Pancreas (tissue), 10 donors: ENCODE results near the gene CGN. TPM values are rescaled to one million over a fixed set of nuclear protein-coding genes. Genes with fewer than 3 reads are reported as not detected.

Experiments
- ATAC-seq, 4 donors: fragments of 200-7000 bp; cut with Tn5 transposase; one replicate each; pipeline versions ENCODE4 v1.8.0 to v1.9.1; 2020; ENCODE audit warnings: mild to moderate bottlenecking in 4 of 4, moderate library complexity in 4 of 4
- DNase-seq, 6 donors: peaks; one replicate each; pipeline ENCODE4 v3.0.0-alpha.2; 2020
- FAIRE-seq: peaks from 2 replicates; lab custom pipeline; 2012; peaks lifted over from hg19 to GRCh38; lab: Jason Lieb, UNC
- H3K27ac ChIP-seq, 4 donors: fragments of 200-600 bp; sonication (generic); 1 replicate in 3 of 4; 2 replicates in 1 of 4; pipeline versions ENCODE4 v1.5.0 to v1.8.0; 2020
- H3K27me3 ChIP-seq, 4 donors: fragments of 200-600 bp; one replicate each; pipeline ENCODE4 v1.8.0; 2021
- H3K36me3 ChIP-seq, 3 donors: fragments of 200-600 bp; sonication (generic) in 1 of 3; one replicate each; pipeline versions ENCODE4 v1.5.0 to v1.8.0; 2020 to 2021
- H3K4me1 ChIP-seq, 3 donors: fragments of 200-600 bp; one replicate each; pipeline ENCODE4 v1.8.0; 2021
- H3K4me3 ChIP-seq, 4 donors: fragments of 200-600 bp; sonication (generic) in 2 of 4; one replicate each; pipeline versions ENCODE4 v1.5.0 to v1.8.0; 2020 to 2021
- H3K9me3 ChIP-seq, 4 donors: fragments of 200-600 bp; one replicate each; pipeline ENCODE4 v1.8.0; 2021
- CTCF ChIP-seq, 4 donors: fragments of 200-600 bp; sonication (generic) in 3 of 4; IDR thresholded peaks; one replicate each; pipeline versions ENCODE4 v1.5.0 to v1.8.0; 2021; ENCODE audit warnings: antibody characterized with exemption in 4 of 4
- WGBS, 2 donors: extraction: QIAGEN DNeasy Blood & Tissue Kit; methylation state at CpG; one replicate each; pipeline ENCODE4 v1.1.7; 2013; 5-methylcytosine and 5-hydroxymethylcytosine counted together
- intact Hi-C, 3 donors: fragments of 100-400 bp; cut with DNase I; formaldehyde crosslinking; loops; one replicate each; pipeline versions ENCODE4 v1.11.1 to v1.14.2; 2022
- microRNA-seq, 2 donors: library from miRNA; unstranded; fragments of <30 nt; microRNA quantifications; one replicate each; pipeline versions ENCODE4 to v1.1.0, GENCODE V29; 2019 to 2020
- polyA plus RNA-seq, 2 donors: library from polyadenylated mRNA; stranded (reverse); fragments of 200-250 nt; gene quantifications; one replicate each; pipeline ENCODE4 v1.2.3, GENCODE V29; 2013
- total RNA-seq, 6 donors: library from RNA; stranded (reverse); fragmentation: NEBNext Ultra II Directional in 4 of 6; extraction: Animal tissue kit (Norgen Biotek cat#: 25700) in 4 of 6; gene quantifications; one replicate each; pipeline versions ENCODE4 v1.2.1 to v1.2.4, GENCODE V29; 2021 to 2023
- donor health status: healthy with polysubstance abuse.
- donor health status: DM: no; HTN: no; CAD: no; lungs with moderate emphysema.
- donor health status: DM: no; HTN: no; CAD: no.
- donor health status: control.
- donor health status: control.
- donor health status: Bipolar disorder and iron deficiency.
- donor health status: DM: yes; HTN: yes; CAD: no.
- donor health status: DM: no; HTN: no; CAD: no.
- donor health status: DM: no; HTN: no; CAD: no.
- donor health status: DM: yes; HTN: yes; CAD: no.

CGN gene
- total and polyA plus RNA-seq, 8 donors: 26.9 to 63.2 (median 40.3) TPM

- ATAC-seq: peak in 2 of 4 donors; percentile 18 to 25
- Histone ChIP-seq H3K4me1 (no peaks in the 10 kb centered on the region), H3K36me3 (peaks cover 0 to 33% (median 11%) of the 10 kb centered on the region in 3 donors), H3K27me3 (no peaks in the 10 kb centered on the region), H3K27ac (no peak overlapping the region), H3K4me3 (no peak overlapping the region), H3K9me3 (no peaks in the 10 kb centered on the region)
- WGBS, 2 donors: 55 to 78% methylated on average over 2 of the region's 2 CpGs
- no peak for DNase-seq
- no peak for FAIRE-seq
- intact Hi-C loops: no loop called here
- no peak for TF ChIP-seq CTCF (IDR thresholded peaks at IDR 0.05)
These were observed 72.6 kb downstream of the CGN start for GRCh38 chr1:151583796-151584195.

- TF ChIP-seq CTCF (IDR thresholded peaks at IDR 0.05): no peak
- Histone ChIP-seq H3K27me3 (no peaks in the 10 kb centered on the region), H3K27ac (no peak overlapping the region), H3K4me3 (no peak overlapping the region), H3K4me1 (no peaks in the 10 kb centered on the region), H3K36me3 (peaks cover 0 to 28% (median 7%) of the 10 kb centered on the region in 3 donors), H3K9me3 (no peaks in the 10 kb centered on the region)
- 65 to 66% methylated on average over 6 of the region's 6 CpGs for WGBS, 2 donors
- DNase-seq (no peak), ATAC-seq (peak in 1 of 4 donors; percentile 27), FAIRE-seq (no peak)
- intact Hi-C loops: no loop called here
These were observed 73.1 kb downstream of the CGN start for GRCh38 chr1:151584278-151584677.

- Histone ChIP-seq H3K27me3 (no peaks in the 10 kb centered on the region), H3K4me1 (no peaks in the 10 kb centered on the region), H3K9me3 (no peaks in the 10 kb centered on the region), H3K36me3 (peaks cover 0 to 23% (median 7%) of the 10 kb centered on the region in 3 donors), H3K27ac (no peak overlapping the region), H3K4me3 (no peak overlapping the region)
- intact Hi-C loops: no loop called here
- DNase-seq: no peak
- TF ChIP-seq CTCF (IDR thresholded peaks at IDR 0.05): no peak
- FAIRE-seq: no peak
- no peak for ATAC-seq
- 67 to 78% methylated on average over 7 of the region's 7 CpGs for WGBS, 2 donors
These were observed 73.6 kb downstream of the CGN start for GRCh38 chr1:151584780-151585179.

- FAIRE-seq (no peak), DNase-seq (no peak), ATAC-seq (peak; percentile 32 to 84 (median 72))
- Histone ChIP-seq H3K4me1 (no peaks in the 10 kb centered on the region), H3K9me3 (no peaks in the 10 kb centered on the region), H3K36me3 (peaks cover 0 to 19% (median 7%) of the 10 kb centered on the region in 3 donors), H3K4me3 (no peak overlapping the region), H3K27me3 (no peaks in the 10 kb centered on the region), H3K27ac (no peak overlapping the region)
- TF ChIP-seq CTCF (IDR thresholded peaks at IDR 0.05): no peak
- WGBS, 2 donors: 0 to 64% methylated on average over 1 of the region's 1 CpG
- intact Hi-C loops: no loop called here
These were observed 74.4 kb downstream of the CGN start for GRCh38 chr1:151585622-151586021.

Small RNA genes lying within 50 kb of the gene (microRNA-seq; reads per million reads assigned to microRNA genes)
- gene MIR554: 0 reads per million in 2 donors

Other genes starting within 250 kb of the CGN start
- 10 to 100 TPM; 14.8 to 23.4 (median 17.2) TPM for gene ZNF687, start 229.1 kb upstream of the CGN start, total RNA-seq
- gene ZNF687, start 229.1 kb upstream of the CGN start, polyA plus RNA-seq: 10 to 100 TPM in 1 of 2 donors, 1 to 10 TPM in 1; 9.8 to 14.3 TPM
- gene PI4KB, start 184.0 kb upstream of the CGN start, total RNA-seq: 10 to 100 TPM; 20.0 to 36.5 (median 24.1) TPM
- 10 to 100 TPM; 33.3 to 44.2 TPM for gene PI4KB, start 184.0 kb upstream of the CGN start, polyA plus RNA-seq
- 10 to 100 TPM in 3 of 6 donors, 1 to 10 TPM in 3; 5.6 to 34.2 (median 8.6) TPM for gene RFX5, start 164.1 kb upstream of the CGN start, total RNA-seq
- 1 to 10 TPM; 8.6 to 9.5 TPM for gene RFX5, start 164.1 kb upstream of the CGN start, polyA plus RNA-seq
- 10 to 100 TPM; 13.1 to 36.8 (median 25.2) TPM for gene SELENBP1, start 138.7 kb upstream of the CGN start, total RNA-seq
- gene SELENBP1, start 138.7 kb upstream of the CGN start, polyA plus RNA-seq: 10 to 100 TPM; 53.6 to 93.0 TPM
- gene PSMB4, start 111.8 kb upstream of the CGN start, total RNA-seq: 100 to 1,000 TPM in 3 of 6 donors, 10 to 100 TPM in 3; 61.9 to 106 (median 90.5) TPM
- gene PSMB4, start 111.8 kb upstream of the CGN start, polyA plus RNA-seq: 100 to 1,000 TPM; 172 to 217 TPM
- 10 to 100 TPM; 24.5 to 61.0 (median 32.4) TPM for gene POGZ, start 51.9 kb upstream of the CGN start, total RNA-seq
- gene POGZ, start 51.9 kb upstream of the CGN start, polyA plus RNA-seq: 10 to 100 TPM; 30.4 to 45.6 TPM
- gene TUFT1, start 28.9 kb downstream of the CGN start, total RNA-seq: 10 to 100 TPM in 5 of 6 donors, 1 to 10 TPM in 1; 8.2 to 16.1 (median 11.6) TPM
- 1 to 10 TPM; 7.1 to 8.5 TPM for gene TUFT1, start 28.9 kb downstream of the CGN start, polyA plus RNA-seq
- gene SNX27, start 100.7 kb downstream of the CGN start, total RNA-seq: 10 to 100 TPM; 10.2 to 23.4 (median 13.0) TPM
- 1 to 10 TPM; 5.9 to 6.5 TPM for gene SNX27, start 100.7 kb downstream of the CGN start, polyA plus RNA-seq
- gene CELF3, start 205.4 kb downstream of the CGN start, total RNA-seq: 1 to 10 TPM; 1.1 to 8.6 (median 3.6) TPM
- gene CELF3, start 205.4 kb downstream of the CGN start, polyA plus RNA-seq: 10 to 100 TPM; 39.2 to 76.3 TPM
- gene RIIAD1, start 210.1 kb downstream of the CGN start, total RNA-seq: under 1 TPM in 4 of 6 donors, not detected in 2; 0.56 to 0.69 (median 0.63) TPM
- gene RIIAD1, start 210.1 kb downstream of the CGN start, polyA plus RNA-seq: 1 to 10 TPM; 3.7 to 7.5 TPM